Endothelial cell of hepatic sinusoid (primary cell): ENCODE measurements around the gene ZNF280C.

Experiments used
- in situ Hi-C: cut with HindIII; loops from 2 replicates; pipeline ENCODE4 v1.10.0; 2017; ENCODE audit warnings: low sequenced_read_pairs

The ZNF280C gene

DNA sequence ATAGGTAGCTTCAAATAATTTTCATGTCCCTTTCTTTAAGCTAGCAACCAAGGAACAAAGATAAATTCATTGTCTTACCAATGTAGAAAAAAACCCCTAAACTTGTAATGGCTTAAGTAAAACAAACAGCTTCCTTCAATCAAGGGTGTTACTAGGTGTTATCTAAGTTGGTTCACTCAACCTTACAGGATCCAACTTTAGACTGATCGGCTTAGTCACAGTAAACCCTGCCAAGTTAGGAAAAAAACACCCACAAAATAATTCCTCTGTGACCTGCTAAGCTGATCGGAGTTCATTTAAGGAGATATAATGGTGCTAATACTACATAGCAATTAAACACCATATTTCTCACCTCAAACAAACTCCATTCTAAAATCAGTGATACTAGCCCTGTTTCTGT is 113.1 kb downstream of the ZNF280C start:
- in situ Hi-C loops: loop anchor here (10.0 kb wide), 1 partner anchor 59 kb away; no protein-coding TSS in a partner anchor
